SIG-M5 treated with dmso at 0.1 percent for 504 hours (cell line): ENCODE measurements around the gene HMX1.

Experiments
- DNase-seq: peaks from one replicate; lab custom pipeline; 2025; ENCODE audit not compliant: unreplicated experiment; lab: John Stamatoyannopoulos, UW

Gene HMX1

DNA sequence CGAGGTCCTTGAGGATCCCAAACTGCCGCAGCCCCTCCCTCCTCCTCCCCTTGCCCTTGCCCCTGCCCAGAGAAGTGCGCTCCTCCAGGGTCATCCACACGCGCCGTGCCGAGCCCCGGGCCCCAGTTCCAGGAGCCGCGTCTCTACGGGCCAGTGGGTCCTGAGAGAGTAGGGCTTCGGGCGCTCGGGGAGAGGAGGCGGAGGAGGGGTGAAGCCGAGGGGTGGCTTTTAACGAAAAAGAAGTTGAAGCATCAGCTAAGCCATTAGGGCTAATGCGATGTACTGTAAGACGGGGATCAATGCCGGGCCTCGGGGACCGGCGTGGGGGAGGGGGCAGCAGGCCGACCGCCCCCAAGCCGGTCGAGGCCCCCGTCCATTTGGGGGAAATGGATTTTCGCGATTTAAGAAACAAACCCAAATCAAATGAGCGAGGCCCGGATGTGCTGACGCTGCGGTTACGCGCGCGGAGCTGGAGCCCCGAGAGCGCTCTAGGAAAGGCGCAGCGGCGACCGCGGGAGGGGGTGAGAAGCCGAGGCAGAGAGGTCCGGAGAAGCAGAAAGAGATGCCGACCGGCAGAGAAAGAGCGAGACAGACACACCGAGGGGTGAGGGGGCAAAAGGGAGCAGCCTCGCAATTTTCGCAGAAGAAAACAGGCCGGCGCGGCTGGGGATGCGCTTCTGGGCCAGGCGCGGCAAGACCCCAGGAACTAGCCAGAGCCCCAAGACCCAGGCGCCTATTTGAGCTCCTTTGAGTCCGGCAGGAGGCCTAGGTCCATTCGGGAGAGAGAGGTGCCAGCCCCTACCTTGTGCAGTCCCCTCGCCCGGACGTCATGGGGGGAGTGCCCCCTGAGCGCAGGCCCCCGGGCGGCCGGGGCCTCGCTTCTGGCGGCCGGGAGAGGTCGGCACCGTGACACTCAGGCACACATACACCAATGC lies 13.6 kb downstream of the HMX1 start:
- DNase-seq, result no peak

DNA sequence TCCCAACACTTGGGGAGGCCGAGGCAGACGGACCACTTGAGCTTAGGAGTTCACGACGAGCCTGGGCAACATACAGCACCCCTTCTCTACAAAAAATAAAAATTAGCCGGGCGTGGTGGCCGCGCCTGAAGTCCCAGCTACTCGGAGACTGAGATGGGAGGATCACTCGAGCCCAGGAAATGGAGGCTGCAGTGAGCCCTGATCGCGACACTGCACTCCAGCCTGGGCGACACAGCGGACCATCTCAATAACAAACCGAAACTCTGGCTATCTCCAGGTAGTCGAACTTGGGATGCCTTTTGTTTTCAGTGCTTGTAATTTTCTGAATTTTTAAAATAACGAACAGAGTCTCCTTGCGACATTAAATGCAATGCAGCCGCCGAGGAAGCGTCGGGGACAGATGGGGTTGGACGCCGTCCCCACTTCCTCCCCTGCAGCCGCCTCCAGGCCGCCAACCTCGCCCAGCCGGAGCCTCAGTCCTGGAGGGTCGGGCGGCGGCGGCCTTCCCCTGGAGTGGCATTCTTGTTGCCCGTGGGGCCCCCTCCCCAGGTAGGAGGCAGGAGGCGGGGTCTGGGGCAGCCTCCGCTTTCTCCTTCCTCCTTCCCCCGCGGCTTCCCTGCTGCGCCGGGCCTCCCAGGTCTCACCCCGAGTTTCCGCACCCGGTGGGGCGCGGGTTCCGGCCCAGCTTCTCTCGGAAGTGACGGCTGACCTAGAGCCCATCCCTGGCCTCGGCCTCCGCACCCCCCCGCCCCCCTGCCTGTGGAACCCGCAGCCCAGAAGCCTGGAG lies 14.6 kb downstream of the HMX1 start:
- no peak for DNase-seq

DNA sequence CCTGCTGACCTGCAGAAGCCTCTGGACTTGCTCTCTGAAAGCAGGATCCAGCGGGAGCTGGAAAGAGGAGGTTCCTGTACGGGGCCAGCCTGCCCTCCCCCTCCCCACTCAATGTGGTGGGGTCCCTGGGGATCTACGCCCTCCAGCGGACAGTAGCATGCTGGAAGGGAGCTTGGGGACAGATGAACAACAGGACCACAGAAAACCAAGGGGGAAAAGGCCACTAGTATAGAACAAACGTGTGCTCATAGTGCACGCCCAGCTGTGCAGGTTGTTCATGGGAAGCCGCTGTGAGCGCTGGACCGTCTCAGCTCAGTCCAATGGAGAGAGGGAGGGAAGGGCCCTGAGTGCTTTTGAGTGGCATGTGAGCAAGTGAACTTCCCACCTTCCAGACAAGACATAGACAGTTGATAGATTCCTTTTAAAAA lies 15.8 kb downstream of the HMX1 start:
- no peak for DNase-seq

DNA sequence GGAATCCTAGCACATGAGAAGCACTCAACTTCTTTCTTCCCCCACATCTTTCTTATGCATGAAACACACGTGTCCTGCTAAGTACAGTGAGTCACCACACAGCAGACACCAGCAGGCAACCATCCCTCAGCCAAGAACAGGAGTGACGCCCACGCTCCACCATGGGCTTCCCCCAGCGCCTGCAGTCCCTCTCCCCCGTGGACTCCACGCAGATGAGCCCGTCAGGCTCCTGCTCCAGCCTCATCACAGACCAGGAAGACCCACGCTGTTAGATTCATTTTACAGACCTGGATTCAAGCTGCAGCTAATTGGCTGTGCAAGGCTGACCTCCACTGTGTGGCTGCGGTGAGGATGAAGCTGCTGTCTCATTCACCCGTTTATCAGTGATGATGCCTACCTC lies 16.7 kb downstream of the HMX1 start:
- no peak for DNase-seq

DNA sequence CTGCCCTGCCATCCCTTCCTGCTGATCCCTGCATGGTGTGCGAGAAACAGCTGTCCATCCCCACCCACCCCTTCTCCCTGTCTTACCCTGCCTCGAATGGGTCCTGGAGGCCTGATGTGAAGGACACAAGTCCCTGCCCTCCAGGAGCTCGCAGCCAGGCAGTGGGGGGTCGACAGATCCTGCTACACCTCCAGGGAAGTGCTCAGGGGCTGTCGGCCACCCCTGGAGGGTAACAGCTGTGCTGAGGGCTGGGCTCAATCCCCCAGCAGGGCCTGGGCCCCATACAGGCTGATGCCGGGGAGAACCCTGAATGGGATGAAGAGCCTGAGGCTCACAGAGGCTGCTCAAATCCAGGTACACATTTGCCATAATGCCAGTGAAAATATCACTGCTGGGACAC lies 17.6 kb downstream of the HMX1 start:
- no peak for DNase-seq

DNA sequence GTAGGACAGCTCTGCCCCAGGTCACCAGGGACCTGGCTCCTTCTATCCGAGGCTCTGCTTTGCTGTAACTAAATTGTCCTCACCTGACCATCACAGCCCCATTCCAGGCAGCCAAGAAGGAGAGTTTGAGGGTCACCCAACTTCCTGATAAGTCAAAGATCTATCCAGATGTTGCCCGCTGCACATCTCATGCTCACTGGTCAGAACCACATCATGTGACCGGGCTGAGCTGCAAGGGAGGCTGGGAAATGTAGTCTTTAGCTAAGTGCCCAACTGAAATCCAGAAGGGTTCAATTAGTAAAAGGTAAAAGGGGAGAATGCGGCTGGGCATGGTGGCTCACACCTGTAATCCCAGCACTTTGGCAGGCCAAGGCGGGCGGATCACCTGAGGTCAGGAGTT lies 18.4 kb downstream of the HMX1 start:
- DNase-seq, result no peak

DNA sequence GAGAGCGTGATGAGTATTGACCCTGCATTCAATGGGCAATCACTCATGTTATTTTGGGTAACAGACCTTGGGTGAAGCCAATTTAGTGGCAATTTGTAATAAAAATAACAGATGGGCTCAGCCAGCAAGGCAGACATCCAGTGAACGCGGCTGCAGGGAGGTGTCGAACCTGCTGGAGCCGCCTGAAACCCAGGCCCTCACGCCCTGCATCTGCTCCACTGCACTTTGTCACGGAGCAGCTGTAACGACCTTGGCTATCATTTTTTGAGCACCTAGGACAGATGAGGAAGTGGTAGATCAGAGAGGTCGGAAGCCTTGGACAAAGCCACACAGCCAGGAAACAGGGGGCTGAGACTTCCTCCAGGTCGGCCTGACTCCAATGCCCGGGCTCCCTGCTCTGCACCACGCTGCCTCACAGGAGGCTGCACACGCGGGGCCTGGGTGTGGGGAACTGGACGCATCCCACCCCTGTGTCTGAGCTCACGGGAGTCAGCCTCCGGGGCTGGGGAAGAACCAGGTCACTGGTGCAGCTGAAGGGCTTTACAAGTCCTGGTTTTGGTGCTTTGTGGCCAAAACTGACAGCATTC lies 19.4 kb downstream of the HMX1 start:
- DNase-seq, result no peak

DNA sequence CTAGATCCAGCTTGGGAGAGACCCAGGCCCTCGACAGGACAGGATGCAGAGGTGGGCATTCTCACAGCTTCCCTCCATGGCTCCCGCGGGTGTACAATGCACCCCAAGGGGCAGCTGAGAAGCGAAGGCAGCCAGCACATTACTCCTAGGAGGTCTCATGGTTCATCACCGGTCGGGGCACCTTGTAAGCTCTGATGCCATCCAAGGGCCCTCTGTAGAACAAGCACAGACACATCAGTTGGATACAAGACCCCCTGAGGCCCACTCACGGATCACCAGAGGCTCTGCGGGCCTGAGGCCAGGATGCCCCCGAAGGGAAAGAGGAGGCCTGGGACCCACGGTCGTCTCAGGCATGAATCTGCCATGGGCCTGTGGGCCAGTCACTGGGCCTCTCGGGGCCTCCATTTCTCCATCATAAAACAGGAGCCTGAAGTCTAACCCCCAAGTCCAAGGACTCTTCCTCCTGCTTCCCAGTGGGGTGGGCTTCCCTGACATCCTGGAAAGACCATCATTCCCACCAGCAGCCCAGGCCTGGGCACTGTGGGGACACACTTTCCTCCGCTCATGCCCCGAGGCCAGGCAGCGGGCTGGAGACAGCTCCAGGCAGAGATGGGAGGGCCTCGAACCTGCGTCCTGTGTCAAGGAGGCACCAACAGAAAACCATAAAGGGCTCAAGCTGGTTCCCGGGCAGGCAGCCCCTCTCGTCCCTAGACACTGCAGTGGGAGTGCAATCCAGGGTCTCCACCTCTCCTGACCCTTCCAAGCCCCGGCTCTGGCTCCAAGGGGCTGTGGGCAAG lies 20.1 kb downstream of the HMX1 start:
- no peak for DNase-seq

DNA sequence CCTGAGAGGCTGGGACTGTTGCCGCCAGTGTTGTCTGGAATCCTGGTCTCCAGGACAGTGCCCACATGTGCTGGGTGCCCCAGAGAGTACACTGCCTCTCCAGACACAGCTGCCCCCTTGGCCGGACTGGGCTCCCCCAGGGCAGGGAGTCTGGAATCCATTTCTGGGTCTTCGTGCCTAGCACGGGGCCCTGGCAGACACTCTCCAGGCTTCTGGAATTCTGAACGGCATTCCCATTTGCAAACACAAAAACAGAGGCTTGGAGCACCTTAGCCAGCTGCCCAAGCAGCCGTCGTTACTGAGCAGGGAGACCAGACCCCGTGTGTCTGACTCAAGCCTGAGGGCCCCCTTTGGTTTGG lies 20.8 kb downstream of the HMX1 start:
- no peak for DNase-seq

DNA sequence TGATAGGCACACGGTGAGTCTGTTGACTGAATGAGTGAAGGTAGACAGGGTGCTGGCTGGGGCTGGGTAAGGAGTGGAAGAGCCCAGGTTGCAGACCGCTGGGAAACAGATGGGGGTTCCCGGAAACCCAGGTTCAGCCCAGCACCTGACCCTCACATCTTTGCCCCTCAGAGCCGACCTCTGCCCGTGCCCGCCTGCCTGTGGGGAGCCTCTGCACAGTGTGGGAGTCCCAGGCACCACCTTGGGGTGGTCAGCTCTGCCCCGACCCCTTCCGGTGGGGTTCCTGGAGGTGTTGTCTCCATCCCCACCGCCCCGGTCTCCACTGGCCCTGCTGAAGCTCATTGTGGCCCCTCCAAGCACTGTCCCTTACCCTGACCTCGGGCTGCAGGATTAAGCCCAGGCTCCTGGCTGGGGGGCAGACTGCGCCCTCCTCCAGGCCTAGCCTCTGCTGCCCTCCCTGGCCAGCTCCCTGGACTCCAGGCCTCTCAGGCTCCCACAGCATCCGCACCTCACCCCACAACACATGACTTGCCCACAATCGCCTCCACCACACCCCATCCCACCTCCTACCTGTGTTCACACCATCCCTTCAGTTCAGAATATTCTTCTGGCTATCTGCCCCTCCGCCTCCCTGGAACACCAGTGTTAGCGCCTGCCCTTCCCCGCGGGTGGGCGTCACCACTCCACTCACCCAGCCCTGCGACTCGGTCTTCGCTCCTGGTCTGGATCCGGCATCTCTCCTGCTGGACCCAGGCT lies 21.4 kb downstream of the HMX1 start:
- DNase-seq, result no peak

DNA sequence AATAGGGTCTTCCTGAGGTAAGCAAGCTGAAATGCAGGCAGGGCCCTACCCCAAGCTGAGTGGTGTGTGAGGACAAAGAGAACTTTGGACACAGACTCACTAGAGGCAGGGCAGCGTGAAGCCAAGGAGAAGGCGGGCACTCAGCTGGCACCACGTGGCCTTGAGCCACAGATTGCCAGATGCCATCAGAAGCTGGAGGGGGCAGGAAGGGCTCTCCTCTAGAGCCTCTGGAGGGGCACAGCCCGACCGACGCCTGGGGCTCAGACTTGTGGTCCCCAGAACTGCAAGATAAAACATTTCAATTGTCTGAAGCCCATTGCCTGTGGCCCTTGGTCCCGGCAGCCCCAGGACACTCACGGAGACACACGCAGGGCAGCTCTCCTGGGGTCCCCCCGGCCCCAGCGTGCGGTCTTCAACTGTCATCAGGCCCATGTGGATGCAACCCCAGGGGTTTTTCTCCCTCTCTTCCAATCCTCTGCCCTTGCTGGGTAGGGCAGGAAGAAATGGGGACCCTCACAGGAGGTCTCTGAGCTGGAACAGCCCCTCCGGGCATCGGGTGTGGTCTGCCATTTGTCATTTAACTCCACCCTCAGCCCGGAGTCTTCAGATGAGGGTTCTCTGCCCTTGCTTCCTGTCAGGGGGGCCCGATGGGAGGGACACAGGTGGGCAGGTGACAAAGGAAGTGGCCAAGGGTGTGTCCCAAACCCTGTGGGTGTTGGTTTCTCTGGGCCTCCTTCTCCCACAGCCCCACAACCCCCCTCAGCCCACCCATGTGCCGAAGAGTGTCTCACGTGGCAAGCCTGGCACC lies 22.2 kb downstream of the HMX1 start:
- DNase-seq, result no peak

DNA sequence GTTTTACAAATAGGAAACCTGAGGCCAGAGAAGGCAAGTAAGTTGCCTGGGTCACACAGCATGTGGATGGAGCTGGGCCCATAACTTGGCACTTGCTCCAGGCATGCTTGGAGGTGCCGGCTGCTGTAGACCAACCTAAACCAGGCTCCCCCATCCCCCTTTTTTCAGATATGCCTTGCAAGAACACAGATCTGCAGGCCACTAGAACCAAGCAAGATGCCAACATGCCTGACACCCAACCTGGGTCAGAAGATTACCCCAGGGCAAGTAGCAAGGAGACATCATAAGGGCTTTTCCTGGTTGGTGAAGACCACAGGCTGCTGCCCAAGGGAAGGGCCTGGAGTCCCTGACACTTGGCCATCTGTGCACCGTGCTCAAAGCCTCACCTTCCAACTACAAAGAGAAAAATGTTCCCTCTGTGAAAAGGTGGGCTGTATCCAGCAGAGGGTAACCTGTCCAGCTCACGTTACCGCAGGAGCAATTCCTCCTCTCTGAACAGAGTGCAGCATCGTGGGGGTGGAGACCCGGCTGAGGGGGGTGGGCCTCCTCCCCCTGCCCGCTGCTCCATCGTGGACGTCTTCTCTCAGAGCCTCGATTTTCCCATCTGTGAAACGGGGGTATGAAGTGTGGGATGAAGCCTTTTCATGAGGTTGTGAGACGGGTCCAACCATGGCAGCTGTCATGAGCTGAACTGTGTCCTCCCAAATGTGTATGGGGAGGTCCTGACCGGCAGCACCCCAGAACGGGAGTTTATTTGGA lies 23.0 kb downstream of the HMX1 start:
- DNase-seq, result no peak

DNA sequence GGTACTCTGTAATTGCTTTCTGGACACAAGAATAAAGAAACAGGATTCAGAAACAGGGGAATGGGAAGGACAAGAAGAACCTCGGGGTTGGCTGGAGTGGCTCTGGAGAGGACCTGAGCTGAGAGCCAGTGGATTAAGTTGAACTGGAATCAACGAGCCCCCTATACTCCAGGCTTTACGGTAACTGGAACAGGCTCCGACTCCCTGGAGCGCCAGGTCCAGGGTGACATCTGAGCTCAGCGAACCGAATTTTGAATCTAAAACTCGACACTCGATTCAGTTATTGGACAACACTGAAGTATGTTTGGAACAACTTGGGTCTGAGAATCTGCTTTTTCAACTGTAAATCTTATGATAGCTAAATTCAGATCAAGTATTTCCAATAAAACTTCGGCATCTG lies 23.9 kb downstream of the HMX1 start:
- peak; percentile 0 for DNase-seq

DNA sequence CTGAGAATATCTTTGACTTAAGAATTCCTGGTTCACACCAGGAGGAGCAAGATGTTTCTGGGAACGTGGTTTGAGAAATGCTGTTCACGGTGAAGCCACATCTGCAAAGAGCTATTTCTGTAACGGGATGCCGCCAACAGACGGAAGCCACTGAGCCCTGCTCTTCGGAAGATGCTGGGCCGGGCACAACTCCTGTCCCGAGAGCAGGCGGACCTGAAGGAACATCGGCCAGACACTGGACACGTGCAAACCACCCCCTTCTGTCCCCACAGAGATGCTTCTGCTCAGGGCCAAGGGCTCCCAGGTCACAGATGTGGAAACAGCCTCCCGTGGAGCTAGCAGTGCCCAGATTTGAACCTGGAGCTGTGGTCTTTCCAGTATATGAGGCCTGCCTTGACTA lies 24.3 kb downstream of the HMX1 start:
- no peak for DNase-seq

DNA sequence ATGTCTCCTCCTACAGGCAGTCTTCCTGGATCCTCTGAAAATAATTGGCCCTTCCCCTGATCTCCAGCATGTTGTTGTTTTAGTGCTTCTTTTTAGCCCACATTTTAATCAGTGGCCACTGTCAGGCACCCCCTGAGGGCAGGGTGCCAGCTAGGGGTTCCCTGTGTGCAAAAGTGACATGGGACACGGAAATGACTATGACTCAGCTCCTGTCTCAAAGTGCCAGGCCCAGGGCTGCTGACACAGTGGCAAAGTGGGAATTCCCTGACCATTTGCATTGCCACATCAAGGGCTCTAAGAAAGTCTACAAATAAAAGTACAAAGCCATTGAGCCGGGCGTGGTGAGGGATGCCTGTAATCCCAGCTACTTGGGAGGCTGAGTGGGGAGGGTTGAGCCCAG lies 24.8 kb downstream of the HMX1 start:
- DNase-seq, result no peak

DNA sequence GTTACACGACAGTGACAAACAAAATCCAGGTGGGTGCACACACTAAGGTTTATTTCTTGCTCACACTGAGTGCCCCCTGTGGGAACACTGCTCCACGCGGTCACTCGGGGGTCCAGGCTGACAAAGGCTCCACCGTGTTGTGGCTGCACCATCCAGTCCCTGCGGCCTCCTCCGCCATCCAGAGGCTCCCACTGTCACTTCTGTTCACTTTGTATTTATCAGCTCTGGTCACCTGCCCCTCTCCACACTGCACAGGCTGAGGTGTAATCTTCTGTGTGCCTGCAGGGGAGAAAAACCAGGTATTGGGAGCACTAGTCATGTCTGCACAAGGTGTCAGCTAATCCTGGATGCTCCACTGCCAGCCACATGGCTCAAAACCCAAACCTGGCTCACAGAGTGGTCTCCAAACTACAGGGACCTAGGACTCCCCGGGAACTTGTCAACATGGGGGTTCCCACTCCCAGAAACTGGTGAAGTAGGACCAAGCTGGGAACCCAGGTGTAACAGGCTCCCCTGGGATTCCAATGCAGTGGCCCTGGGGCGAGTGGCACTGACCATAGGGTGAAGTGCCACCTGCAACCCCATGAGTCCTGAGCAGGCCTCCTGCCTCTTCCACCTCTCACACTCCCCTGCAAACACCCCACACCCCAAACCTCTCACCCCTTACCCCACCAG lies 25.5 kb downstream of the HMX1 start:
- DNase-seq, result no peak

DNA sequence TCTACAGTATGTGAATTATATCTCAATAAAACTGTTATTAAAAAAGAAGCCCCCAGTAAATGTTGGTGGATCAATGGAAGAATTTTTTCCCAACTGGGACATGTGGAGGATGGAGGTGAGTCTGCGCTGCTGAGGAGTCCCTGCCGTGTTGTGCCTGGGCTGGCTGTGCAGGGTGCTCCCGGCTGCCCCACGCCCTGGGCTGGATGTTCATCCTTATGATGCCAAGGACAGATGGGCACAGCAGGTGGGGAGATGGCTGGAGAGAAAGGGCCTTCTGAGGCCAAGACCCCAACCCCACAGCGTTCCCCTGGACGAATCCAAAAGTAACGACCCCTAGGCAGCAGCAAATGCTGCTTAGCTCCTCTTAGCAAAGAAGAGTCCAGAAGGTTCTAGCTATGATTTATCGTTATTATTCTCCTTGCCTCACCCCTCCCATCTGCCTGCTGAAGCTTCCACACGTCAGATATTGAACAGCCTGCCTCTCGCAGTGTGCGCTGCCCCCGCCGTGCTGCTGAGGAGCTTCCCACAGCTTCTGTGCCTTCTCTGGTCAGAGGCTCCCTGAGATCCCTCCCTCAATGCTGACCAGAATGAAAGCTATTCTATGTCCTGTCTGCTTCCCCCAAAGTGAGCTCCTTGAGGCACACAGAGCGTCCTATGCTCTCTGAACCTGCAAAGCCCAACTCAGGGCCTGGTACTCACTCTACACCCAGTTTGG lies 26.5 kb downstream of the HMX1 start:
- DNase-seq, result no peak

DNA sequence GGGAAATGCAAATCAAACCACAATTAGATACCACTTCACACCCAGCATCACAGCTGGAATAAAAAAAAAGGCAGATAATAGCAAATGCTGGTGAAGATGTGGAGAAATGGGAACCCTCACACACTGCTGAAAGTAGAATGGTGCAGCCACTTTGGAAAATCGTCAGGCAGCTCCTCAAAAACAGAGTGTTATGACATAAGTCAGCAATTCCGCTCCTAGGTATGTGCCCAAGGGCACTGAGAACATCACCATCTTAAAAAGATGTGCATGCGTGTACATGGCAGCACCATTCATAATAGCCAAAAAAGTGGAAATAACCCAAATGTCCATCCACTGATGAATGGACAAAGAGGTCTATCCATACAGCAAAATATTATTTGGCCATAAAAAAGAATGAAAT lies 28.0 kb downstream of the HMX1 start:
- no peak for DNase-seq
